H1 (cell line): ENCODE measurements around the gene CDK5RAP2. TPM values are rescaled to one million over a fixed set of nuclear protein-coding genes. Genes with fewer than 3 reads are reported as not detected.

Experiments used
- CTCF ChIA-PET: fragments of 300-600 bp; sonication (Branson Sonifier 250); formaldehyde crosslinking; loops from one replicate; lab custom pipeline; 2021; ENCODE audit not compliant: partially characterized antibody; lab: Charles Lee
- POLR2A ChIA-PET: fragments of 300-600 bp; sonication (Branson Sonifier 250); formaldehyde crosslinking; loops from one replicate; lab custom pipeline; 2021; ENCODE audit warnings: inconsistent platforms; ENCODE audit not compliant: partially characterized antibody; lab: Charles Lee
- DNase-seq, 2 experiments: peaks; one replicate each; pipeline versions ENCODE4 v3.0.0 to v3.0.0-alpha.2; 2010 to 2022; ENCODE audit warnings: low spot score in 2 of 2, low read depth in 1 of 2, mixed read lengths in 1 of 2
- FAIRE-seq: peaks from 2 replicates; lab custom pipeline; 2011; peaks lifted over from hg19 to GRCh38; lab: Jason Lieb, UNC
- H2AFZ ChIP-seq: 2 replicates; pipeline ENCODE4 v1.8.1; 2012; ENCODE audit warnings: low read length, inconsistent platforms
- H2AK5ac ChIP-seq: 2 replicates; pipeline ENCODE4 v1.6.1; 2013; ENCODE audit warnings: low read depth, low read length
- H2BK120ac ChIP-seq: replicated peaks from 2 replicates; pipeline ENCODE3; 2013; ENCODE audit warnings: low read depth, low read length, inconsistent platforms
- H2BK12ac ChIP-seq: 2 replicates; pipeline ENCODE4 v1.6.1; 2013; ENCODE audit warnings: low read depth, low read length
- H2BK15ac ChIP-seq: 2 replicates; pipeline ENCODE4 v1.6.1; 2013; ENCODE audit warnings: low read length
- H2BK20ac ChIP-seq: 2 replicates; pipeline ENCODE4 v1.6.1; 2013; ENCODE audit warnings: low read length
- H2BK5ac ChIP-seq: 2 replicates; pipeline ENCODE4 v1.6.1; 2013; ENCODE audit warnings: low read depth, low read length
- H3K14ac ChIP-seq: 2 replicates; pipeline ENCODE4 v1.6.1; 2013; ENCODE audit warnings: inconsistent platforms; ENCODE audit not compliant: insufficient read length
- H3K18ac ChIP-seq: 2 replicates; pipeline ENCODE4 v1.6.1; 2013; ENCODE audit warnings: low read length; ENCODE audit errors: extremely low read depth
- H3K23ac ChIP-seq: 2 replicates; pipeline ENCODE4 v1.6.1; 2013; ENCODE audit warnings: inconsistent platforms; ENCODE audit not compliant: insufficient read length
- H3K23me2 ChIP-seq: 2 replicates; pipeline ENCODE4 v1.6.1; 2013; ENCODE audit warnings: low read depth, low read length
- H3K27ac ChIP-seq: 2 replicates; pipeline ENCODE4 v1.6.1; 2011; ENCODE audit warnings: low read depth, low read length, inconsistent platforms
- H3K27me3 ChIP-seq, 4 experiments: replicated peaks in 1 of 4; 1 replicate in 1 of 4; 2 replicates in 3 of 4; pipeline versions ENCODE4 v1.6.1 to v1.8.1; 2011 to 2013; ENCODE audit warnings: low read length in 3 of 4, mild to moderate bottlenecking in 3 of 4, inconsistent platforms in 2 of 4, mixed read lengths in 2 of 4, moderate library complexity in 1 of 4; ENCODE audit not compliant: control insufficient read depth in 3 of 4, insufficient read depth in 3 of 4; ENCODE audit errors: extremely low read depth in 1 of 4
- H3K36me3 ChIP-seq, 4 experiments: 2 replicates each; pipeline versions ENCODE4 v1.6.1 to v1.8.1; 2011 to 2013; ENCODE audit warnings: mild to moderate bottlenecking in 4 of 4, low read length in 3 of 4, moderate library complexity in 2 of 4, control low read depth in 1 of 4, inconsistent platforms in 1 of 4; ENCODE audit not compliant: insufficient read depth in 4 of 4, control insufficient read depth in 2 of 4
- H3K4ac ChIP-seq: replicated peaks from 2 replicates; pipeline ENCODE3; 2013; ENCODE audit warnings: low read length, low read depth, mixed read lengths, inconsistent platforms; ENCODE audit not compliant: insufficient read length
- H3K4me1 ChIP-seq, 4 experiments: replicated peaks in 1 of 4; 1 replicate in 1 of 4; 2 replicates in 3 of 4; pipeline versions ENCODE4 v1.6.1 to v1.8.1; 2011 to 2013; ENCODE audit warnings: low read length in 3 of 4, inconsistent platforms in 2 of 4, mixed read lengths in 1 of 4; ENCODE audit not compliant: insufficient read depth in 4 of 4, control insufficient read depth in 3 of 4
- H3K4me2 ChIP-seq, 2 experiments: 2 replicates each; pipeline versions ENCODE4 v1.6.1 to v1.8.1; 2011 to 2013; ENCODE audit warnings: low read depth in 2 of 2, low read length in 2 of 2, control low read depth in 1 of 2, inconsistent platforms in 1 of 2, mild to moderate bottlenecking in 1 of 2; ENCODE audit not compliant: insufficient read depth in 1 of 2
- H3K4me3 ChIP-seq, 4 experiments: fragments of 200-600, 300-600 bp in 1 of 4; sonication (generic), shearing (Covaris generic), sonication (Bioruptor Twin) in 1 of 4; 2 replicates each; pipeline versions ENCODE4 v1.5.1 to v1.8.1; 2011 to 2016; ENCODE audit warnings: low read length in 4 of 4, low read depth in 3 of 4, control low read depth in 2 of 4, inconsistent platforms in 2 of 4, mild to moderate bottlenecking in 2 of 4, mixed read lengths in 1 of 4, moderate library complexity in 1 of 4; ENCODE audit not compliant: insufficient read depth in 2 of 4; ENCODE audit errors: extremely low read depth in 1 of 4
- H3K56ac ChIP-seq: replicated peaks from 2 replicates; pipeline ENCODE3; 2013; ENCODE audit warnings: low read depth, mild to moderate bottlenecking, mixed read lengths, low read length, inconsistent platforms; ENCODE audit not compliant: insufficient read length
- H3K79me1 ChIP-seq: 2 replicates; pipeline ENCODE4 v1.6.1; 2013; ENCODE audit warnings: low read depth, low read length, control low read depth
- H3K79me2 ChIP-seq, 2 experiments: 2 replicates each; pipeline versions ENCODE4 v1.6.1 to v1.8.1; 2012 to 2013; ENCODE audit warnings: low read length in 2 of 2, mild to moderate bottlenecking in 2 of 2, inconsistent platforms in 1 of 2; ENCODE audit not compliant: insufficient read depth in 2 of 2, control insufficient read depth in 1 of 2
- H3K9ac ChIP-seq, 4 experiments: replicated peaks in 1 of 4; 1 replicate in 1 of 4; 2 replicates in 3 of 4; pipeline versions ENCODE4 v1.6.1 to v1.8.1; 2011 to 2013; ENCODE audit warnings: low read depth in 3 of 4, low read length in 3 of 4, control low read depth in 2 of 4, mild to moderate bottlenecking in 2 of 4, moderate library complexity in 2 of 4, inconsistent platforms in 1 of 4; ENCODE audit errors: extremely low read depth in 1 of 4
- H3K9me3 ChIP-seq, 2 experiments: 2 replicates each; pipeline versions ENCODE4 v1.6.1 to v1.8.1; 2012 to 2013; ENCODE audit warnings: mild to moderate bottlenecking in 2 of 2, moderate library complexity in 2 of 2, control low read depth in 1 of 2, inconsistent platforms in 1 of 2, low read depth in 1 of 2, low read length in 1 of 2, mixed read lengths in 1 of 2; ENCODE audit not compliant: insufficient read depth in 2 of 2
- H4K20me1 ChIP-seq, 2 experiments: replicated peaks in 1 of 2; 2 replicates each; pipeline versions ENCODE3 to v1.8.1; 2011 to 2013; ENCODE audit warnings: inconsistent platforms in 2 of 2, low read length in 2 of 2, mild to moderate bottlenecking in 1 of 2; ENCODE audit not compliant: insufficient read depth in 2 of 2, control insufficient read depth in 1 of 2
- H4K5ac ChIP-seq: 2 replicates; pipeline ENCODE4 v1.6.1; 2013; ENCODE audit warnings: low read length, low read depth, mixed read lengths, inconsistent platforms; ENCODE audit not compliant: insufficient read length
- H4K8ac ChIP-seq: 2 replicates; pipeline ENCODE4 v1.8.0; 2013; ENCODE audit warnings: mild to moderate bottlenecking, moderate library complexity, low read length, inconsistent platforms; ENCODE audit not compliant: insufficient read depth; ENCODE audit errors: extremely low read depth
- H4K91ac ChIP-seq: replicated peaks from 2 replicates; pipeline ENCODE3; 2013; ENCODE audit warnings: low read length, mixed read lengths, inconsistent platforms; ENCODE audit not compliant: insufficient read length
- CTCF ChIP-seq, 3 experiments: IDR thresholded peaks; 1 replicate in 2 of 3; 2 replicates in 1 of 3; pipeline versions ENCODE4 v1.5.1 to v1.6.1; 2011; ENCODE audit warnings: low read length in 3 of 3, mild to moderate bottlenecking in 3 of 3, inconsistent platforms in 2 of 3, low read depth in 1 of 3, moderate library complexity in 1 of 3; ENCODE audit not compliant: insufficient read depth in 1 of 3; ENCODE audit errors: control extremely low read depth in 1 of 3
- GABPA ChIP-seq: IDR thresholded peaks from 2 replicates; pipeline ENCODE4 v1.6.1; 2011; ENCODE audit warnings: mild to moderate bottlenecking, low read length, moderate library complexity, borderline replicate concordance; ENCODE audit not compliant: insufficient read depth
- KDM4A ChIP-seq: IDR thresholded peaks from one replicate; pipeline ENCODE4 v1.7.1; 2012; ENCODE audit warnings: low read depth, mild to moderate bottlenecking, moderate library complexity, low read length, inconsistent platforms; ENCODE audit not compliant: severe bottlenecking
- NANOG ChIP-seq: IDR thresholded peaks from 2 replicates; pipeline ENCODE4 v1.6.1; 2011; ENCODE audit warnings: low read length, low read depth, mild to moderate bottlenecking, inconsistent platforms; ENCODE audit not compliant: insufficient read depth, poor library complexity, severe bottlenecking
- PHF8 ChIP-seq: fragments of 200-600 bp; sonication (generic); conservative IDR thresholded peaks from 2 replicates; pipeline ENCODE4 v1.7.1; 2012; ENCODE audit warnings: low read depth, mild to moderate bottlenecking, inconsistent platforms, low read length, moderate library complexity
- RFX5 ChIP-seq: IDR thresholded peaks from 2 replicates; pipeline ENCODE4 v1.6.1; 2011; ENCODE audit warnings: low read depth, low read length, improper control_type of control experiment, borderline replicate concordance
- RNF2 ChIP-seq: fragments of 200-900, 300-1000 bp; sonication (generic); IDR thresholded peaks from 2 replicates; pipeline ENCODE4 v1.7.1; 2016; ENCODE audit warnings: borderline replicate concordance, low read depth, mild to moderate bottlenecking, antibody characterized with exemption, low read length; ENCODE audit not compliant: poor library complexity, severe bottlenecking; ENCODE audit errors: missing control alignments
- SIRT6 ChIP-seq: IDR thresholded peaks from one replicate; pipeline ENCODE4 v1.7.1; 2012; ENCODE audit warnings: low read length, inconsistent platforms
- SIX5 ChIP-seq: IDR thresholded peaks from 2 replicates; pipeline ENCODE4 v1.6.1; 2011; ENCODE audit warnings: mild to moderate bottlenecking, low read depth, low read length
- SP1 ChIP-seq: IDR thresholded peaks from 2 replicates; pipeline ENCODE4 v1.6.1; 2011; ENCODE audit warnings: low read depth, low read length
- TAF7 ChIP-seq: optimal IDR thresholded peaks from 2 replicates; pipeline ENCODE3; 2011; ENCODE audit warnings: low read depth, mild to moderate bottlenecking, inconsistent platforms, low read length, moderate library complexity, borderline replicate concordance
- WGBS, 2 experiments: shearing (Covaris generic) in 1 of 2; methylation state at CpG; one replicate each; pipeline versions ENCODE4 v1.1.6 to v1.1.7; 2013 to 2015; ENCODE audit warnings: low lambda C conversion rate in 2 of 2, mixed read lengths in 2 of 2, inconsistent platforms in 1 of 2, low coverage in 1 of 2, missing lambda C conversion rate in 1 of 2; ENCODE audit not compliant: insufficient replicate concordance in 2 of 2, insufficient coverage in 1 of 2, insufficient read length in 1 of 2; ENCODE audit errors: extremely low coverage in 1 of 2, missing lambda C conversion rate in 1 of 2; 5-methylcytosine and 5-hydroxymethylcytosine counted together
- polyA plus RNA-seq, 7 experiments: library from polyadenylated mRNA; depleted of rRNA in 3 of 7; stranded (reverse) in 5 of 7; unstranded in 2 of 7; fragments of >200 nt in 5 of 7; fragments of 200-250 nt in 2 of 7; gene quantifications; 1 replicate in 5 of 7; 2 replicates in 1 of 7; 4 replicates in 1 of 7; pipeline versions ENCODE4 v1.2.1 to v1.2.3, GENCODE V29; 2011 to 2013; ENCODE audit warnings: missing spikeins in 2 of 7, mixed read lengths in 2 of 7
- total RNA-seq: library from RNA; stranded (reverse); fragmentation: NEBNext Ultra II Directional; extraction: Animal tissue kit (Norgen Biotek cat#: 25700); gene quantifications from 2 replicates; pipeline ENCODE4 v1.2.1, GENCODE V29; 2021

The CDK5RAP2 gene
- total and polyA plus RNA-seq, 2 of the 8 experiments (the other 6 are each of a cell fraction or from before 2014, with no cell fraction given): 19.8 to 49.4 TPM

- Histone ChIP-seq H3K4me1 (peaks cover 3 to 8% (median 5%) of the 10 kb centered on the region in 4 experiments; a peak in 6 of 7 replicates), H2BK12ac (0 out of 2 replicates have a peak overlapping the region, but pooled peaks have one; percentile 42), H3K4ac (no peak overlapping the region), H3K9me3 (no peaks in the 10 kb centered on the region), H3K4me3 (no peak overlapping the region), H3K23ac (no peak overlapping the region), H3K27me3 (no peaks in the 10 kb centered on the region), H4K20me1 (no peaks in the 10 kb centered on the region), H4K8ac (no peak overlapping the region), H2BK5ac (no peak overlapping the region), H2BK120ac (no peak overlapping the region), H3K36me3 (no peaks in the 10 kb centered on the region), H3K4me2 (no peak overlapping the region), H2AK5ac (no peak overlapping the region), H3K27ac (no peak overlapping the region), H3K79me1 (no peaks in the 10 kb centered on the region), H2BK15ac (no peak overlapping the region), H2AFZ (no peak overlapping the region), H3K79me2 (no peaks in the 10 kb centered on the region), H2BK20ac (no peak overlapping the region), H4K91ac (no peak overlapping the region), H3K14ac (no peak overlapping the region), H3K18ac (no peak overlapping the region), H3K9ac (no peak overlapping the region), H3K56ac (no peak overlapping the region), H4K5ac (no peak overlapping the region), H3K23me2 (no peaks in the 10 kb centered on the region; the same call in 1 of the 2 replicates)
- WGBS, 2 experiments: 85% methylated on average over 9 of the region's 9 CpGs; no CpG with 5 or more reads in 1 of the 2 experiments
- FAIRE-seq (no peak), DNase-seq (no peak)
- ChIA-PET POLR2A (no interaction called here), CTCF (interaction anchor here (0.6 to 3.9 kb wide), 5 partner anchors 8 to 689 kb away, joined by 3 to 30 read pairs (median 4); no protein-coding TSS in a partner anchor)
- TF ChIP-seq SIX5: no peak
- no peak for TF ChIP-seq RNF2
- no peak for TF ChIP-seq SP1
- no peak for TF ChIP-seq NANOG
- no peak for TF ChIP-seq SIRT6
- TF ChIP-seq KDM4A: no peak
- TF ChIP-seq CTCF (IDR thresholded peaks at IDR 0.05; ENCODE audit: control extremely low read depth in 1 of 3, insufficient read depth in 1 of 3, low read depth in 1 of 3, low read length in 3 of 3): no peak
- TF ChIP-seq PHF8: no peak
- no peak for TF ChIP-seq GABPA
- TF ChIP-seq TAF7: no peak
- no peak for TF ChIP-seq RFX5
These were observed 228.9 kb downstream of the CDK5RAP2 start for GRCh38 chr9:120351106-120351505.
